ENCODE results near the gene LCE2C. TPM values are rescaled to one million over a fixed set of nuclear protein-coding genes. Genes with fewer than 3 reads are reported as not detected.
"Not testable (repeated sequence)": the region's sequence is repeated elsewhere in the genome, so short reads cannot be mapped to it uniquely, and the experiment has no call there.

The LCE2C gene
- total RNA-seq, 2 experiments from 2014 or later = not detected

- no peaks in the 10 kb centered on the region for H3K4me1 Mint-ChIP-seq (ENCODE audit: low read depth)
- H3K27ac Mint-ChIP-seq = no peak overlapping the region
- POLR2A ChIA-PET = no interaction called here
- H3K27me3 Mint-ChIP-seq (ENCODE audit: low read depth) = peaks cover 7% of the 10 kb centered on the region
- ATAC-seq (no peak), DNase-seq (no peak)
- no peaks in the 10 kb centered on the region for H3K9me3 Mint-ChIP-seq (ENCODE audit: insufficient read depth)
- H3K4me3 Mint-ChIP-seq = no peak overlapping the region
- CTCF ChIA-PET = no interaction called here
- no peaks in the 10 kb centered on the region for H3K36me3 Mint-ChIP-seq (ENCODE audit: low read depth)
Observed at GRCh38 chr1:152667648-152668047, 7.4 kb upstream of the LCE2C start.

- DNase-seq = no peak
- Mint-ChIP-seq H3K36me3 (ENCODE audit: low read depth) (no peaks in the 10 kb centered on the region), H3K4me3 (no peak overlapping the region), H3K4me1 (ENCODE audit: low read depth) (no peaks in the 10 kb centered on the region), H3K27me3 (ENCODE audit: low read depth) (peaks cover 5% of the 10 kb centered on the region), H3K9me3 (ENCODE audit: insufficient read depth) (no peaks in the 10 kb centered on the region), H3K27ac (no peak overlapping the region)
- ChIA-PET POLR2A (no interaction called here), CTCF (no interaction called here)
- no peak for ATAC-seq
Observed at GRCh38 chr1:152673016-152673415, 2.1 kb upstream of the LCE2C start.

- ATAC-seq (no peak), DNase-seq (no peak)
- POLR2A ChIA-PET = no interaction called here
- Mint-ChIP-seq H3K9me3 (ENCODE audit: insufficient read depth) (no peaks in the 10 kb centered on the region), H3K27ac (no peak overlapping the region), H3K36me3 (ENCODE audit: low read depth) (no peaks in the 10 kb centered on the region), H3K4me1 (ENCODE audit: low read depth) (no peaks in the 10 kb centered on the region), H3K4me3 (no peak overlapping the region), H3K27me3 (ENCODE audit: low read depth) (peaks cover 10% of the 10 kb centered on the region)
- CTCF ChIA-PET = no interaction called here
Observed at GRCh38 chr1:152679459-152679858, 4.4 kb downstream of the LCE2C start.

GRCh38 chr1:152681616-152682015 is 6.5 kb downstream of the LCE2C start:
- H3K4me1 Mint-ChIP-seq (ENCODE audit: low read depth) = no peaks in the 10 kb centered on the region
- DNase-seq = no peak
- no peak overlapping the region for H3K27ac Mint-ChIP-seq
- ChIA-PET CTCF (no interaction called here), POLR2A (no interaction called here)
- no peaks in the 10 kb centered on the region for H3K9me3 Mint-ChIP-seq (ENCODE audit: insufficient read depth)
- no peaks in the 10 kb centered on the region for H3K36me3 Mint-ChIP-seq (ENCODE audit: low read depth)
- H3K4me3 Mint-ChIP-seq = no peak overlapping the region
- no peak for ATAC-seq
- H3K27me3 Mint-ChIP-seq (ENCODE audit: low read depth) = peaks cover 12% of the 10 kb centered on the region

GRCh38 chr1:152683846-152684245 is 8.8 kb downstream of the LCE2C start:
- ATAC-seq (no peak), DNase-seq (no peak)
- ChIA-PET POLR2A (no interaction called here), CTCF (no interaction called here)
- Mint-ChIP-seq H3K9me3 (ENCODE audit: insufficient read depth) (no peaks in the 10 kb centered on the region), H3K4me3 (no peak overlapping the region), H3K27me3 (ENCODE audit: low read depth) (peaks cover 12% of the 10 kb centered on the region), H3K36me3 (ENCODE audit: low read depth) (no peaks in the 10 kb centered on the region), H3K27ac (no peak overlapping the region), H3K4me1 (ENCODE audit: low read depth) (no peaks in the 10 kb centered on the region)

- CTCF ChIA-PET; ATAC-seq; H3K36me3 Mint-ChIP-seq (ENCODE audit: low read depth); H3K4me1 Mint-ChIP-seq (ENCODE audit: low read depth); H3K4me3 Mint-ChIP-seq; H3K27ac Mint-ChIP-seq; H3K9me3 Mint-ChIP-seq (ENCODE audit: insufficient read depth); DNase-seq; POLR2A ChIA-PET; H3K27me3 Mint-ChIP-seq (ENCODE audit: low read depth): not testable (repeated sequence)
Observed at GRCh38 chr1:152685823-152686222, 10.7 kb downstream of the LCE2C start, which contains the start of gene LCE2B. Gene LCE2B, plus strand, starts transcription at chr1:152686123. Its CDS starts 721 bp downstream, at chr1:152686844.

GRCh38 chr1:152697701-152698600 is 22.9 kb downstream of the LCE2C start, which contains the start of gene LCE2A:
Gene LCE2A, plus strand, starts transcription at chr1:152698345. Its CDS starts 557 bp downstream, at chr1:152698902.
- ATAC-seq = no peak
- no peaks in the 10 kb centered on the region for H3K4me1 Mint-ChIP-seq (ENCODE audit: low read depth)
- no peaks in the 10 kb centered on the region for H3K36me3 Mint-ChIP-seq (ENCODE audit: low read depth)
- ChIA-PET POLR2A (no interaction called here), CTCF (no interaction called here)
- DNase-seq = no peak
- no peak within 1 kb of the TSS for H3K27ac Mint-ChIP-seq
- H3K27me3 Mint-ChIP-seq (ENCODE audit: low read depth) = peaks cover 6% of the 10 kb centered on the region
- H3K9me3 Mint-ChIP-seq (ENCODE audit: insufficient read depth) = no peaks in the 10 kb centered on the region
- H3K4me3 Mint-ChIP-seq = no peak within 1 kb of the TSS

GRCh38 chr1:152699746-152700145 is 24.7 kb downstream of the LCE2C start:
- ChIA-PET CTCF (no interaction called here), POLR2A (no interaction called here)

GRCh38 chr1:152707860-152708259 is 32.8 kb downstream of the LCE2C start, which contains the start of gene LCE4A:
Gene LCE4A, plus strand, starts transcription at chr1:152708160. Its CDS starts 916 bp downstream, at chr1:152709076.
- POLR2A ChIA-PET = no interaction called here
- Mint-ChIP-seq H3K4me1 (ENCODE audit: low read depth) (no peaks in the 10 kb centered on the region), H3K36me3 (ENCODE audit: low read depth) (no peaks in the 10 kb centered on the region), H3K27me3 (ENCODE audit: low read depth) (peaks cover 13% of the 10 kb centered on the region), H3K9me3 (ENCODE audit: insufficient read depth) (peaks cover 4% of the 10 kb centered on the region), H3K27ac (no peak within 1 kb of the TSS), H3K4me3 (no peak within 1 kb of the TSS)
- no peak for ATAC-seq
- no peak for DNase-seq
- CTCF ChIA-PET = no interaction called here

More at GRCh38 chr1:152699746-152700145, 24.7 kb downstream of the LCE2C start:
- no peak for DNase-seq
- H3K4me1 Mint-ChIP-seq (ENCODE audit: low read depth) = no peaks in the 10 kb centered on the region
- peaks cover 9% of the 10 kb centered on the region for H3K27me3 Mint-ChIP-seq (ENCODE audit: low read depth)
- peaks cover 4% of the 10 kb centered on the region for H3K9me3 Mint-ChIP-seq (ENCODE audit: insufficient read depth)
- H3K4me3 Mint-ChIP-seq = no peak overlapping the region
- ATAC-seq = no peak
- no peak overlapping the region for H3K27ac Mint-ChIP-seq
- no peaks in the 10 kb centered on the region for H3K36me3 Mint-ChIP-seq (ENCODE audit: low read depth)

- CTCF ChIA-PET = no interaction called here
Observed at GRCh38 chr1:152718238-152718637, 43.2 kb downstream of the LCE2C start.

GRCh38 chr1:152725261-152725660 is 50.2 kb downstream of the LCE2C start:
- no peaks in the 10 kb centered on the region for H3K9me3 Mint-ChIP-seq (ENCODE audit: insufficient read depth)
- POLR2A ChIA-PET = no interaction called here
- no peak overlapping the region for H3K4me3 Mint-ChIP-seq
- H3K4me1 Mint-ChIP-seq (ENCODE audit: low read depth) = no peaks in the 10 kb centered on the region
- DNase-seq (no peak), ATAC-seq (no peak)
- no peak overlapping the region for H3K27ac Mint-ChIP-seq
- CTCF ChIA-PET = no interaction called here
- H3K36me3 Mint-ChIP-seq (ENCODE audit: low read depth) = no peaks in the 10 kb centered on the region
- H3K27me3 Mint-ChIP-seq (ENCODE audit: low read depth) = peaks cover 2% of the 10 kb centered on the region

More at GRCh38 chr1:152718238-152718637, 43.2 kb downstream of the LCE2C start:
- Mint-ChIP-seq H3K4me3 (no peak overlapping the region), H3K9me3 (ENCODE audit: insufficient read depth) (no peaks in the 10 kb centered on the region), H3K36me3 (ENCODE audit: low read depth) (no peaks in the 10 kb centered on the region), H3K4me1 (ENCODE audit: low read depth) (no peaks in the 10 kb centered on the region), H3K27ac (no peak overlapping the region), H3K27me3 (ENCODE audit: low read depth) (peaks cover 5% of the 10 kb centered on the region)
- POLR2A ChIA-PET = no interaction called here
- DNase-seq (no peak), ATAC-seq (no peak)

Measured in activated CD8-positive, alpha-beta T cell treated with anti-CD3 and anti-CD28 coated beads, Interleukin-2, amount 10 ng/mL, durations not matched to agents 7 days and 5 days (primary cell).